ENCODE data around the gene MYO1D.

GRCh38 chr17:32493571-32493970, 383.4 kb downstream of the MYO1D start:
- TF ChIP-seq EP300 (IDR thresholded peaks at IDR 0.05; ENCODE audit: borderline replicate concordance) (no peak), REST (IDR thresholded peaks at IDR 0.05; ENCODE audit: low read depth) (no peak), RAD21 (IDR thresholded peaks at IDR 0.05; ENCODE audit: low read depth) (no peak), USF1 (IDR thresholded peaks at IDR 0.05) (no peak), MAX (IDR thresholded peaks at IDR 0.05) (no peak), TCF12 (IDR thresholded peaks at IDR 0.05; ENCODE audit: low read depth) (no peak), FOXM1 (IDR thresholded peaks at IDR 0.05; ENCODE audit: borderline replicate concordance, low read depth) (no peak), CREB1 (IDR thresholded peaks at IDR 0.05; ENCODE audit: low read depth) (no peak), TAF1 (IDR thresholded peaks at IDR 0.05; ENCODE audit: low read depth) (no peak), CEBPB (IDR thresholded peaks at IDR 0.05) (no peak), TEAD4 (IDR thresholded peaks at IDR 0.05) (no peak), YY1 (IDR thresholded peaks at IDR 0.05; ENCODE audit: low read depth) (no peak)

All from Ishikawa (cell line).